Measurements from ENCODE around the gene GPR85.

Gene GPR85

DNA sequence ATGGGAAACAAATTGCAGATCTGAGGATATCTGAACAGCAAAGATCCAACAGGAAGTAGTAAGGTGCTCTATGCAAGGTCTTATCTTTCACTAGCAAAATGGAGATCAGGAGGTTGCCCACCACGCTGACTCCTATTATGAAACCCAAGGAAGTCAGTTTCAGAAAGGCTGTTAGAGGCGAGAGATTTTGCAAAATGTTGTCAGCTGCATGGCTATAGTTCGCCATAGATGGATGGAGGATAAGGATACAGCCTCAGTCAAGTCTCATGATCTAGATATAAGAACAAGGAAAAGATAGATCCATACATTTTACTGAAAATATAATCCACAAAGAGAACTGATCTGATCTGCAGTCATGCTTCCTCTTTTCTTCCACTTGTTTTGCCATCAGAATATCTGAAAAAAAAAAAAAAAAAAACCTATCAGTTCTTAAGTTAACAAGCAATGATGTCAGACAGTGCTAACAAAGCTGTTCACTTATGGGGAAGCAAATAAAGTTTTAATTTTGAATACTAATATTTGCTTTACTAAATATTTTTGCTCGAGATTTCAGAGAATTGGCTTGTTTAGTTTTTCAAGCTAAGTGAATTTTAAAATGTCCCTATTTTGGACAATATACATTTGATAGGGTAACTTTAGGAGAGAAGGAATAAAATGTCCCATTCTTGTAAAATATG is 2.0 kb downstream of the GPR85 start:
- DNase-seq (ENCODE audit: low spot score): no peak
- TF ChIP-seq, protein P1, sequence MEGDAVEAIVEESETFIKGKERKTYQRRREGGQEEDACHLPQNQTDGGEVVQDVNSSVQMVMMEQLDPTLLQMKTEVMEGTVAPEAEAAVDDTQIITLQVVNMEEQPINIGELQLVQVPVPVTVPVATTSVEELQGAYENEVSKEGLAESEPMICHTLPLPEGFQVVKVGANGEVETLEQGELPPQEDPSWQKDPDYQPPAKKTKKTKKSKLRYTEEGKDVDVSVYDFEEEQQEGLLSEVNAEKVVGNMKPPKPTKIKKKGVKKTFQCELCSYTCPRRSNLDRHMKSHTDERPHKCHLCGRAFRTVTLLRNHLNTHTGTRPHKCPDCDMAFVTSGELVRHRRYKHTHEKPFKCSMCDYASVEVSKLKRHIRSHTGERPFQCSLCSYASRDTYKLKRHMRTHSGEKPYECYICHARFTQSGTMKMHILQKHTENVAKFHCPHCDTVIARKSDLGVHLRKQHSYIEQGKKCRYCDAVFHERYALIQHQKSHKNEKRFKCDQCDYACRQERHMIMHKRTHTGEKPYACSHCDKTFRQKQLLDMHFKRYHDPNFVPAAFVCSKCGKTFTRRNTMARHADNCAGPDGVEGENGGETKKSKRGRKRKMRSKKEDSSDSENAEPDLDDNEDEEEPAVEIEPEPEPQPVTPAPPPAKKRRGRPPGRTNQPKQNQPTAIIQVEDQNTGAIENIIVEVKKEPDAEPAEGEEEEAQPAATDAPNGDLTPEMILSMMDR (IDR thresholded peaks at IDR 0.05; ENCODE audit: borderline replicate concordance, control extremely low read depth, extremely low read depth, insufficient read depth, missing control alignments): no peak
- in situ Hi-C loops (cut with MboI; ENCODE audit: low sequenced_read_pairs, unreplicated experiment): no loop called here

DNA sequence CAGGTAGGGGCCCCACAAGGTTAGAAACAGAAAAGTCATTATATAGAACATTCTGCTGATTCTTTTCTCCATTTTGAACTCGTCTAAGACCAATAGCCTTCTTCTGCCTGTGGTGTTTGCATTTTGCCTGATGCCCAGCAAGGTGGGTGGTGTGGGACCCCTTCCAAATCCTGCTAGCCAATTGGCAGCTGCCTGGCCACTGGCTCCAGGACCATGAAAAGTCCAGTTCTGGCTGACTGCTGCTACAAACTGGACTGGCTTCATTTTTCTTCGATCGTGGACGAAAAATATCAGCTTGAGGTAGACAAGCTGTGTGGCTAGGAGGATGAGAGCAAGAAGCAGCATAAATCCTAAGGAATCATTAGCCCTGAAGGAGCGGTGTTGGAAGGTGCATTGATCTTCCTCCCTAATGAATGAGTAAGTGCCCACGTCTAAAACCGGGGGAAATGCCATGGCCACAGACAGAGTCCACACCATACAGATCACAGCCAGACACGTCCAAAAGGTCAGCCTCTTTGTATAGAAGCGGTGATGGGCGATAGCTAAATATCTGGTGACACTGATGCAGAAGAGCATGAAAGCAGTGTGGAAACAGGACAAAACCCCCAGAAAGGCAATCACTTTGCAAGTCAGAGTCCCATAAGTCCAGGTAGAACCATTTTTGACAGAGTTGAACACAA is 2.7 kb downstream of the GPR85 start:
- in situ Hi-C loops (cut with MboI; ENCODE audit: low sequenced_read_pairs, unreplicated experiment): no loop called here
- TF ChIP-seq, protein P1 (IDR thresholded peaks at IDR 0.05; ENCODE audit: borderline replicate concordance, control extremely low read depth, extremely low read depth, insufficient read depth, missing control alignments): no peak
- no peak for DNase-seq (ENCODE audit: low spot score)

DNA sequence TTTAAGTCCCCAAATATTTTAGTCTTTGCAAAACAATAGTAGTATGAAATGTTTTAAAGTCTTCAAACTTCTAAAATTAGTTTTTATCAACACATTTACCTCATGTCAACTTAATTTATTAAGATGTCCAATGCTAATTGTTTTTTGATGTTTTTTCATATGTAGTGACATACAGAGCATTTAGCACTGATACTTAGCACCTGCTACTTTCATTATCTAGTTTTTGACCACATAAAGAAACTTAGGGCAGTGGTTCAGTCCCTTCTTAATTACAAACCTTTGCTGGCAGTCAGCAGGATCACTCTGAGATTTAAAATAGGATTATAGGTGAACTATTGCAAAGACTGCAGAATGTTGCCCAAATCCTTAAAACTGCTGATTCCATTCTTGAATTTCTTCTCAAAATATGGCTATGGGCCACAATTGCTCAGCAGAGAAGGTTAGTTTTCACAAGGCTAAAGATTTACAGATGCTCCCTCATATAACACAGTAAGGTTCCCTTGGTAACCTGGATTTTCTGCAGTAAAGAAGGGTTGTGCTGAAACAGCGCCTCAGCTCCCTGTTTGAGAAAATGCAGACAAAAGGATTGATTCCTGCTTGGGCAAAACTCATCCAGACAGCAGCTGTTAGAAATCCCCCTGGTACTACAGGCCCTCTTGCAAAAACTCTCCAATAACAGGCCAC is 3.4 kb downstream of the GPR85 start:
- no peak for DNase-seq (ENCODE audit: low spot score)
- TF ChIP-seq, protein P1 (IDR thresholded peaks at IDR 0.05; ENCODE audit: borderline replicate concordance, control extremely low read depth, extremely low read depth, insufficient read depth, missing control alignments): no peak
- in situ Hi-C loops (cut with MboI; ENCODE audit: low sequenced_read_pairs, unreplicated experiment): no loop called here

DNA sequence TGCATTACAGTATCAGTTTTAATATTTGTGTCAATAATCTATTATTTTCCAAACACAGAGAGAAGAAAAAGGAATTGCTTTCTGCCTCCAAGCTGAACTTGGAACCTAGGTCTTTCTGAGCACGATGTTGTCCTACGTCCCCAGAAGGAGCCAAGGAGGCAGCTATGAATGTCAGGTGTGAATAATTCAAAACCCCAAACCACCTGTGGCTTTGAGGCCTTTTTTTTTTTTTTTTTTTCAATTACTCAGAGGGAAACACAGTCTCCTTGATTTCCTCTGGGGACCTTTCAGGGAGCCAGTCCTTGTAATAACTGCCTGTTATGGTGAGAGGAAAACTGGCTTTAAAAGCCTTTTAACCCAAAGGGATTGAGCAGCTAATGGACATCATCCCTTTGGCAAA is 8.3 kb downstream of the GPR85 start:
- DNase-seq (ENCODE audit: low spot score): no peak
- in situ Hi-C loops (cut with MboI; ENCODE audit: low sequenced_read_pairs, unreplicated experiment): no loop called here
- TF ChIP-seq, protein P1 (IDR thresholded peaks at IDR 0.05; ENCODE audit: borderline replicate concordance, control extremely low read depth, extremely low read depth, insufficient read depth, missing control alignments): no peak

DNA sequence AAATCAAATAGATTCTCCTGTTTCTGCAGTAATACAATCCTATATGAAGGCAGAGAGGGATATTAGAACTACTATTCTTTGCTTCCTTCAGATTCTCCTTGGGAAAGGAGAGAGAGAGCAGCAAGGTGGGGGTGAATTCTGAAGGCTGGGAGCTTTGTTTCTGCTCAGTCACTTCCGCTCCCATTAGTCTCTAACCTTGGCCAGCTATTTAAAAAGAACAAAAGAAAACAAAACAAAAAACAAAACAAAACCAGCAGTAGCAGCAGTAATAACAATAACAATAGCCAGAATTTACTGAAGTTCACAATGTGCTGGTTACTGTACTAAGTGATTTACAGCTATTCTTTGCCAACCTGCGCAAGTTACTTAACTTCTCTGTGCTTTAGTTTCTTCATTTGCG is 9.9 kb downstream of the GPR85 start:
- DNase-seq (ENCODE audit: low spot score): no peak
- in situ Hi-C loops (cut with MboI; ENCODE audit: low sequenced_read_pairs, unreplicated experiment): no loop called here
- TF ChIP-seq, protein P1 (IDR thresholded peaks at IDR 0.05; ENCODE audit: borderline replicate concordance, control extremely low read depth, extremely low read depth, insufficient read depth, missing control alignments): no peak

DNA sequence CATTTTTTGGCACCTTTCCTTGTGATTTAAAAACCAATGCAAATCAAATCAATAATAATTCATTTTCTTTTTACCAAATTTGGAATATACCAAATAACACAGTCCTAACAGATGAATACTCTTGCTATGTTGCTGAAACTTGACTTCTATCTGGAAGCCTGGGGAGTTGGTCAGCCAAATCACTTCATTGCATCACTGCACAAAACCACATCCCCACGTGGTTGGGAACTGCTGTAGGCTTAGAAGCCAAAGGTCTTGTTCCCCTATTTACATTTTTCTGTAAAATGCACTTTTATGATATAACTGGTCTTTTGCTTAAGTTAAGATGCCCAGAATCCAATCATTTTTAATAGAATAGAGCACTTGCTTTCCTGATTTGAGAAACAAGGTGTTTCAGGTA is 15.2 kb downstream of the GPR85 start:
- in situ Hi-C loops (cut with MboI; ENCODE audit: low sequenced_read_pairs, unreplicated experiment): no loop called here
- DNase-seq (ENCODE audit: low spot score): no peak
- TF ChIP-seq, protein P1 (IDR thresholded peaks at IDR 0.05; ENCODE audit: borderline replicate concordance, control extremely low read depth, extremely low read depth, insufficient read depth, missing control alignments): no peak

Measured in GM13976 (cell line).